ENCODE results near the gene TMEM163. TPM values are rescaled to one million over a fixed set of nuclear protein-coding genes. Genes with fewer than 3 reads are reported as not detected.
A peak's percentile ranks its signal among the peaks of the same experiment; 100 is the strongest.

TMEM163 gene
- total and polyA plus RNA-seq, 8 donors = 14.8 to 30.5 (median 20.5) TPM

GRCh38 chr2:134441153-134441863, 277.5 kb downstream of the TMEM163 start:
- FAIRE-seq (no peak), DNase-seq (no peak), ATAC-seq (peak; percentile 32 to 62 (median 41))
- peaks cover 5 to 30% (median 16%) of the 10 kb centered on the region in 3 donors for H3K4me1 ChIP-seq
- no peaks in the 10 kb centered on the region for H3K27me3 ChIP-seq
- no peaks in the 10 kb centered on the region for H3K9me3 ChIP-seq
- H3K27ac ChIP-seq = peak overlapping the region in 2 of 4 donors; percentile 3 to 55
- H3K4me3 ChIP-seq = no peak overlapping the region
- no peak for TF ChIP-seq CTCF (IDR thresholded peaks at IDR 0.05)
- no peaks in the 10 kb centered on the region for H3K36me3 ChIP-seq
- intact Hi-C loops (cut with DNase I) = loop anchor here in 1 of 3 donors (10.0 kb wide), 1 partner anchor 317 kb away; no protein-coding TSS in a partner anchor
- 73 to 79% methylated on average over 11 of the region's 11 CpGs for WGBS, 2 donors

GRCh38 chr2:134440336-134440909, 278.4 kb downstream of the TMEM163 start:
- ATAC-seq (peak; percentile 42 to 56 (median 53)), FAIRE-seq (no peak), DNase-seq (peak in 1 of 6 donors; percentile 29)
- Histone ChIP-seq H3K27ac (peak overlapping the region in 3 of 4 donors; percentile 28 to 55 (median 48)), H3K4me3 (no peak overlapping the region), H3K4me1 (peaks cover 5 to 30% (median 20%) of the 10 kb centered on the region in 3 donors), H3K36me3 (no peaks in the 10 kb centered on the region), H3K27me3 (no peaks in the 10 kb centered on the region), H3K9me3 (no peaks in the 10 kb centered on the region)
- TF ChIP-seq CTCF (IDR thresholded peaks at IDR 0.05) = no peak
- WGBS, 2 donors = 44 to 53% methylated on average over 16 of the region's 16 CpGs
- intact Hi-C loops (cut with DNase I) = loop anchor here in 1 of 3 donors (10.0 kb wide), 1 partner anchor 316 kb away; no protein-coding TSS in a partner anchor

GRCh38 chr2:134438371-134438770, 280.4 kb downstream of the TMEM163 start:
- intact Hi-C loops (cut with DNase I) = no loop called here
- H3K4me3 ChIP-seq = no peak overlapping the region
- no peak for FAIRE-seq

GRCh38 chr2:134436706-134437105, 282.1 kb downstream of the TMEM163 start:
- intact Hi-C loops (cut with DNase I) = no loop called here
- Histone ChIP-seq H3K4me1 (peaks cover 36 to 63% (median 50%) of the 10 kb centered on the region in 3 donors), H3K27ac (peak overlapping the region in 1 of 4 donors; percentile 8), H3K4me3 (no peak overlapping the region), H3K27me3 (no peaks in the 10 kb centered on the region), H3K36me3 (no peaks in the 10 kb centered on the region), H3K9me3 (no peaks in the 10 kb centered on the region)
- no peak for TF ChIP-seq CTCF (IDR thresholded peaks at IDR 0.05)
- DNase-seq = no peak
- FAIRE-seq = no peak
- no peak for ATAC-seq
- WGBS, 2 donors = 93 to 95% methylated on average over 7 of the region's 7 CpGs

More at GRCh38 chr2:134438371-134438770, 280.4 kb downstream of the TMEM163 start:
- TF ChIP-seq CTCF (IDR thresholded peaks at IDR 0.05) = no peak
- no peak for ATAC-seq
- H3K4me1 ChIP-seq = peaks cover 23 to 49% (median 37%) of the 10 kb centered on the region in 3 donors
- no peaks in the 10 kb centered on the region for H3K27me3 ChIP-seq
- no peaks in the 10 kb centered on the region for H3K36me3 ChIP-seq
- WGBS, 2 donors = 84 to 90% methylated on average over 3 of the region's 3 CpGs
- no peak for DNase-seq
- H3K27ac ChIP-seq = no peak overlapping the region
- H3K9me3 ChIP-seq = no peaks in the 10 kb centered on the region

GRCh38 chr2:134435936-134436335, 282.9 kb downstream of the TMEM163 start:
- Histone ChIP-seq H3K4me1 (peaks cover 43 to 70% (median 52%) of the 10 kb centered on the region in 3 donors), H3K4me3 (no peak overlapping the region), H3K27ac (peak overlapping the region in 1 of 4 donors; percentile 44), H3K36me3 (no peaks in the 10 kb centered on the region), H3K27me3 (no peaks in the 10 kb centered on the region), H3K9me3 (no peaks in the 10 kb centered on the region)
- intact Hi-C loops (cut with DNase I) = no loop called here
- FAIRE-seq (no peak), DNase-seq (no peak), ATAC-seq (no peak)
- no peak for TF ChIP-seq CTCF (IDR thresholded peaks at IDR 0.05)
